Ishikawa (cell line): ENCODE results near the gene CLDN9.

Experiments used
- CEBPB ChIP-seq: IDR thresholded peaks from 2 replicates; pipeline ENCODE4 v1.6.1; 2012
- CREB1 ChIP-seq: IDR thresholded peaks from 2 replicates; pipeline ENCODE4 v1.6.1; 2012; ENCODE audit warnings: low read depth
- EGR1 ChIP-seq: IDR thresholded peaks from 2 replicates; pipeline ENCODE4 v1.6.1; 2012
- EP300 ChIP-seq: IDR thresholded peaks from 2 replicates; pipeline ENCODE4 v1.6.1; 2012; ENCODE audit warnings: borderline replicate concordance
- FOXM1 ChIP-seq: IDR thresholded peaks from 2 replicates; pipeline ENCODE4 v1.6.1; 2012; ENCODE audit warnings: low read depth, borderline replicate concordance
- NFIC ChIP-seq: IDR thresholded peaks from 2 replicates; pipeline ENCODE4 v1.6.1; 2012
- RAD21 ChIP-seq: IDR thresholded peaks from 2 replicates; pipeline ENCODE4 v1.6.1; 2012; ENCODE audit warnings: low read depth
- TAF1 ChIP-seq: IDR thresholded peaks from 2 replicates; pipeline ENCODE4 v1.6.1; 2012; ENCODE audit warnings: low read depth, mild to moderate bottlenecking
- TCF12 ChIP-seq: IDR thresholded peaks from 2 replicates; pipeline ENCODE4 v1.6.1; 2012; ENCODE audit warnings: low read depth
- TEAD4 ChIP-seq: IDR thresholded peaks from 2 replicates; pipeline ENCODE4 v1.6.1; 2012
- YY1 ChIP-seq: IDR thresholded peaks from 2 replicates; pipeline ENCODE4 v1.6.1; 2012; ENCODE audit warnings: low read depth
- ZBTB7A ChIP-seq: IDR thresholded peaks from 2 replicates; pipeline ENCODE4 v1.6.1; 2012; ENCODE audit warnings: low read depth
- TF ChIP-seq, protein P1 (sequence below): IDR thresholded peaks from 2 replicates; pipeline ENCODE4 v1.6.1; 2012
- TF ChIP-seq, protein P2 (sequence below): IDR thresholded peaks from 2 replicates; pipeline ENCODE4 v1.6.1; 2012; ENCODE audit warnings: low read depth, mild to moderate bottlenecking
- TF ChIP-seq, protein P3 (sequence below): IDR thresholded peaks from 2 replicates; pipeline ENCODE4 v1.6.1; 2012

Gene CLDN9

GRCh38 chr16:3046641-3047386 is 34.1 kb downstream of the CLDN9 start:
- TF ChIP-seq RAD21, result no peak
- TF ChIP-seq EGR1, result no peak
- TF ChIP-seq ZBTB7A, result 0 out of 2 replicates have a peak, but pooled peaks have one; percentile 8

DNA sequence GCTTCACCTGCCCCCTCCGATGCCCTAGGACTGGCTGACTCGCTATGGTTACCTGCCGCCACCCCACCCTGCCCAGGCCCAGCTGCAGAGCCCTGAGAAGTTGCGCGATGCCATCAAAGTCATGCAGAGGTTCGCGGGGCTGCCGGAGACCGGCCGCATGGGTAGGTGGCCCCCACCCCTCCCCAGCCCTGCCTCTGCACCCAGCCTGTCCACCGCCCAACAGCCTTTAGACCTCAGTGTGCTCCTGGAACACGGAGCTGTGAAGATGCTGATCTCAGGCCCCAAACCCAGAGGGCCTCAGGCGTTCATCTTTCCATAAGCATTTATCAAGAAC is 34.6 kb downstream of the CLDN9 start:
- TF ChIP-seq ZBTB7A, result no peak
- TF ChIP-seq, protein P1, sequence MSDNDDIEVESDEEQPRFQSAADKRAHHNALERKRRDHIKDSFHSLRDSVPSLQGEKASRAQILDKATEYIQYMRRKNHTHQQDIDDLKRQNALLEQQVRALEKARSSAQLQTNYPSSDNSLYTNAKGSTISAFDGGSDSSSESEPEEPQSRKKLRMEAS, result no peak
- no peak for TF ChIP-seq YY1
- no peak for TF ChIP-seq NFIC
- TF ChIP-seq TAF1, result no peak
- TF ChIP-seq EGR1, result no peak

DNA sequence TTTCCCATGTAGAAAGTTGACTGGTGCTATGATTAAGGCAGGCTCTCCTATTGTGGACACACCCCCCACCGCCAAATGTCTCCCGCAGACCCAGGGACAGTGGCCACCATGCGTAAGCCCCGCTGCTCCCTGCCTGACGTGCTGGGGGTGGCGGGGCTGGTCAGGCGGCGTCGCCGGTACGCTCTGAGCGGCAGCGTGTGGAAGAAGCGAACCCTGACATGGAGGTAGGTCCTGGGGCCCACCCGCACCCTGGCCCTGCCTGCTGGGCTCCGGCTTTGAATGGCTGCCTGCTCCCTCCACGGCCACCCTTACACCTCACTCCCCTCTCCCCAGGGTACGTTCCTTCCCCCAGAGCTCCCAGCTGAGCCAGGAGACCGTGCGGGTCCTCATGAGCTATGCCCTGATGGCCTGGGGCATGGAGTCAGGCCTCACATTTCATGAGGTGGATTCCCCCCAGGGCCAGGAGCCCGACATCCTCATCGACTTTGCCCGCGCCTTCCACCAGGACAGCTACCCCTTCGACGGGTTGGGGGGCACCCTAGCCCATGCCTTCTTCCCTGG is 37.3 kb downstream of the CLDN9 start:
- TF ChIP-seq RAD21, result no peak
- TF ChIP-seq CEBPB, result no peak
- TF ChIP-seq TCF12, result no peak

DNA sequence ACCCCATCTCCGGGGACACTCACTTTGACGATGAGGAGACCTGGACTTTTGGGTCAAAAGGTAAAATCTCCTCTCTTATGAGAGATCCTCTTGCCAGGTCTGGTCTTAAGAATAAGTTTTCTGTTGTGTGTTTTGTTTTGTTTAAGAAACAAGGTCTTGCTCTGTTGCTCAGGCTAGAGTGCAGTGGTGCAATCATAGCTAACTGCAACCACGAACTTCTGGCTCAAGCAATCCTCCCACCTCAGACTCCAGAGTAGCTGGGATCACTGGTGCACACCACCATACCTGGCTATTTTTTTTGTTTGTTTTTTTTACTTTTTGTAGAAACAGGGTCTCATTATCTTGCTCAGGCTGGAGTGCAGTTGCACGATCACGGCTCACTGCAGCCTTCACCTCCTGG is 37.8 kb downstream of the CLDN9 start:
- TF ChIP-seq YY1 (no peak), EGR1 (no peak), ZBTB7A (no peak), NFIC (no peak), CEBPB (no peak), TAF1 (no peak)
- TF ChIP-seq, protein P1, result no peak

GRCh38 chr16:3051009-3051408 is 38.3 kb downstream of the CLDN9 start:
- no peak for TF ChIP-seq TEAD4
- no peak for TF ChIP-seq TCF12
- no peak for TF ChIP-seq RAD21
- TF ChIP-seq TAF1, result no peak
- no peak for TF ChIP-seq NFIC
- TF ChIP-seq YY1, result no peak
- no peak for TF ChIP-seq CEBPB

GRCh38 chr16:3051494-3051893 is 38.8 kb downstream of the CLDN9 start:
- TF ChIP-seq FOXM1 (no peak), EGR1 (no peak), RAD21 (no peak), CREB1 (no peak), CEBPB (no peak)

DNA sequence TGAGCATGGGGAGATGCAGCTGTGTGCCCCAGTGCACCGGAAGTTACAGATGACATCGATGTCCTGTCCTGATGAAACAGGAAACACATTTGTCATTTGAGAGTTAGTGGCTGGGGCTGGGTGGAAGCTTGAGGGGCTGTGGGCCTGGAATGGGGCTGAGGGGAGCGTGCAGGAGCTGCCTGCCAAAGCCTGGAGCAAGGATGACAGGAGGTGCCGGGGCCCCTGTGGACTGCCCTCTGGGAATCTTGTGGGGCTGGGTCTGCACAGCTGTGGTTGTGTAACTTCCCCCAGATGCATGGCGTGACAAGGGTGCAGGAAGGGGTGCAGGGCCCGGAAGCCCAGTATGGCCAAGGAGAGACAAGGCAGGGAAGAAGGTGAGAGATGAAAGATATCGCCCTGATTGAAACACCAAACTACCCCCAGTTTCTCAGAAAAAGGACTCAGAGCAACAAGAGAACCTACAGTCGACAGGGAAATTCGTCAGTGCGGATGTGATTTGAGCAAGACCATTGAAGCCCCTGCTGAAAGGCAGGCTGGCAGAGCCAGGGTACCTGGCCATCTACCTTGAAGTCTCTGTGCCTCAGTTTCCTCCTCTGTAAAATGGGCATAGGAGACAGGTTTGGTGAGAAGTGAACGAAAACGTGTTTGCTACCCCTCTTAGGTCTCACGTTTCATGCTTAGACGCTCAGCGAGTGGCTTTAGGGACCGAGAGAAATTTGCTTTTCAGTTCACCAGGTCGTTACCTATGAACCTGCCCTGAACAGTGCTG is 42.4 kb downstream of the CLDN9 start:
- TF ChIP-seq YY1, result no peak

DNA sequence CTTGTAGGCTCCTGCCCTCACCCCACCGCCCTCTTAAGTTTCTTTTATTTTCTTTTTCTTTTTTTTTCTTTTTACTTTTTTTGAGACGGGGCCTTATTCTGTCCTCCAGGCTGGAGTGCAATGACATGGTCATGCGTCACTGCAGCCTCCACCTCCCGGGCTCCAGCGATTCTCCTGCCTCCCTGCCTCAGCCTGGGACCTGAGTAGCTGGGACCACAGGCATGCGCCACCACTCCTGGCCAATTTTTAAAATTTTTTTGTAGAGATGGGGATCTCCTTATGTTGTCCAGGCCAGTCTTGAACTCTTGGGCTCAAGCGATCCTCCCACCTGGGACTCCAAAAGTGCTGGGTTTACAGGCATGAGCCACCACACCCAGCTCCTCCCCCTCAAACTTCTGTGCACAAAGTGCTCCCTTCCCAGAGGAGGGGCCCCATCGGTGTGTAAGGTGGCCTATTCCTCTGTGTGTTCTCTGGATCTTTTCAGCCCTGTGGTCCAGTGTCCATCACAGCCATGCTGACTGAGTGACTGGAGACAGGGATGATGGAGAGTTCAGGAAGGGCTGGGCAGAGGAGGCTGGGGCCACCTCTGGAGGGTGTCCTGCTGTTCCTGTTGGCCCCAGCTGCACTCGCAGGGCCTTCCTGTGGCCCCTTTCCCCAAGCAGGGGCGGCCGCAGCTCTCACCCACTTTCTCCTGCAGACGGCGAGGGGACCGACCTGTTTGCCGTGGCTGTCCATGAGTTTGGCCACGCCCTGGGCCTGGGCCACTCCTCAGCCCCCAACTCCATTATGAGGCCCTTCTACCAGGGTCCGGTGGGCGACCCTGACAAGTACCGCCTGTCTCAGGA is 43.8 kb downstream of the CLDN9 start:
- no peak for TF ChIP-seq FOXM1
- TF ChIP-seq, protein P2, sequence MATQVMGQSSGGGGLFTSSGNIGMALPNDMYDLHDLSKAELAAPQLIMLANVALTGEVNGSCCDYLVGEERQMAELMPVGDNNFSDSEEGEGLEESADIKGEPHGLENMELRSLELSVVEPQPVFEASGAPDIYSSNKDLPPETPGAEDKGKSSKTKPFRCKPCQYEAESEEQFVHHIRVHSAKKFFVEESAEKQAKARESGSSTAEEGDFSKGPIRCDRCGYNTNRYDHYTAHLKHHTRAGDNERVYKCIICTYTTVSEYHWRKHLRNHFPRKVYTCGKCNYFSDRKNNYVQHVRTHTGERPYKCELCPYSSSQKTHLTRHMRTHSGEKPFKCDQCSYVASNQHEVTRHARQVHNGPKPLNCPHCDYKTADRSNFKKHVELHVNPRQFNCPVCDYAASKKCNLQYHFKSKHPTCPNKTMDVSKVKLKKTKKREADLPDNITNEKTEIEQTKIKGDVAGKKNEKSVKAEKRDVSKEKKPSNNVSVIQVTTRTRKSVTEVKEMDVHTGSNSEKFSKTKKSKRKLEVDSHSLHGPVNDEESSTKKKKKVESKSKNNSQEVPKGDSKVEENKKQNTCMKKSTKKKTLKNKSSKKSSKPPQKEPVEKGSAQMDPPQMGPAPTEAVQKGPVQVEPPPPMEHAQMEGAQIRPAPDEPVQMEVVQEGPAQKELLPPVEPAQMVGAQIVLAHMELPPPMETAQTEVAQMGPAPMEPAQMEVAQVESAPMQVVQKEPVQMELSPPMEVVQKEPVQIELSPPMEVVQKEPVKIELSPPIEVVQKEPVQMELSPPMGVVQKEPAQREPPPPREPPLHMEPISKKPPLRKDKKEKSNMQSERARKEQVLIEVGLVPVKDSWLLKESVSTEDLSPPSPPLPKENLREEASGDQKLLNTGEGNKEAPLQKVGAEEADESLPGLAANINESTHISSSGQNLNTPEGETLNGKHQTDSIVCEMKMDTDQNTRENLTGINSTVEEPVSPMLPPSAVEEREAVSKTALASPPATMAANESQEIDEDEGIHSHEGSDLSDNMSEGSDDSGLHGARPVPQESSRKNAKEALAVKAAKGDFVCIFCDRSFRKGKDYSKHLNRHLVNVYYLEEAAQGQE, result no peak
- no peak for TF ChIP-seq EP300
- TF ChIP-seq YY1, result no peak
- TF ChIP-seq NFIC, result no peak
- no peak for TF ChIP-seq TCF12
- no peak for TF ChIP-seq CREB1
- TF ChIP-seq EGR1, result no peak
- TF ChIP-seq TAF1, result no peak
- TF ChIP-seq, protein P3, sequence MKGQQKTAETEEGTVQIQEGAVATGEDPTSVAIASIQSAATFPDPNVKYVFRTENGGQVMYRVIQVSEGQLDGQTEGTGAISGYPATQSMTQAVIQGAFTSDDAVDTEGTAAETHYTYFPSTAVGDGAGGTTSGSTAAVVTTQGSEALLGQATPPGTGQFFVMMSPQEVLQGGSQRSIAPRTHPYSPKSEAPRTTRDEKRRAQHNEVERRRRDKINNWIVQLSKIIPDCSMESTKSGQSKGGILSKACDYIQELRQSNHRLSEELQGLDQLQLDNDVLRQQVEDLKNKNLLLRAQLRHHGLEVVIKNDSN, result no peak
- TF ChIP-seq, protein P1, result no peak
- TF ChIP-seq RAD21, result no peak
- no peak for TF ChIP-seq ZBTB7A
- TF ChIP-seq CEBPB, result no peak
- no peak for TF ChIP-seq TEAD4
